GM18526 (cell line): Measurements from ENCODE around the gene STK11IP.

ENCODE experiments used
- POLR2A ChIP-seq: IDR thresholded peaks from 3 replicates; pipeline ENCODE4 v1.6.1; 2011; ENCODE audit not compliant: insufficient read length; ENCODE audit errors: extremely low read depth

The STK11IP gene

GRCh38 chr2:219593154-219593553, 4.5 kb upstream of the STK11IP start:
- TF ChIP-seq POLR2A = no peak

- no peak for TF ChIP-seq POLR2A
Observed at GRCh38 chr2:219595256-219595655, 2.4 kb upstream of the STK11IP start.

GRCh38 chr2:219596954-219597551, 604 bp upstream of the STK11IP start:
- no peak for TF ChIP-seq POLR2A

GRCh38 chr2:219598308-219599078, 836 bp downstream of the STK11IP start:
- no peak for TF ChIP-seq POLR2A

- no peak for TF ChIP-seq POLR2A
Observed at GRCh38 chr2:219603771-219604170, 6.1 kb downstream of the STK11IP start.

GRCh38 chr2:219605607-219605954, 7.9 kb downstream of the STK11IP start:
- no peak for TF ChIP-seq POLR2A

GRCh38 chr2:219607931-219608330, 10.3 kb downstream of the STK11IP start:
- TF ChIP-seq POLR2A = no peak

GRCh38 chr2:219608399-219608964, 10.8 kb downstream of the STK11IP start:
- TF ChIP-seq POLR2A = no peak

GRCh38 chr2:219609149-219609750, 11.6 kb downstream of the STK11IP start:
- no peak for TF ChIP-seq POLR2A

GRCh38 chr2:219611306-219611705, 13.6 kb downstream of the STK11IP start:
- no peak for TF ChIP-seq POLR2A

- no peak for TF ChIP-seq POLR2A
Observed at GRCh38 chr2:219611866-219612576, 14.4 kb downstream of the STK11IP start.

GRCh38 chr2:219612577-219613286, 15.1 kb downstream of the STK11IP start:
- no peak for TF ChIP-seq POLR2A

GRCh38 chr2:219613461-219614070, 15.9 kb downstream of the STK11IP start:
- TF ChIP-seq POLR2A = no peak

GRCh38 chr2:219614076-219614860, 16.6 kb downstream of the STK11IP start:
- TF ChIP-seq POLR2A = no peak

GRCh38 chr2:219615036-219615435, 17.4 kb downstream of the STK11IP start:
- TF ChIP-seq POLR2A = no peak
